K562 (cell line): Measurements from ENCODE around the gene TOX3. TPM values are rescaled to one million over a fixed set of nuclear protein-coding genes. Genes with fewer than 3 reads are reported as not detected.

Experiments used
- BACH1 ChIP-seq: fragments of 200-800 bp; sonication (Bioruptor generic); IDR thresholded peaks from 2 replicates; pipeline ENCODE4 v1.6.1; 2016; ENCODE audit warnings: missing genetic modification characterization, missing compliant biosample characterization
- BHLHE40 ChIP-seq: IDR thresholded peaks from 2 replicates; pipeline ENCODE4 v1.6.1; 2011; ENCODE audit warnings: low read length, improper control_type of control experiment
- BMI1 ChIP-seq: fragments of 150-350 bp; IDR thresholded peaks from 2 replicates; pipeline ENCODE4 v1.6.1; 2014; ENCODE audit warnings: low read length
- CREM ChIP-seq: IDR thresholded peaks from 2 replicates; pipeline ENCODE4 v1.6.1; 2014; ENCODE audit warnings: antibody characterized with exemption, low read depth
- HOXB6 ChIP-seq: fragments of 250-450 bp; sonication (Bioruptor Pico); IDR thresholded peaks from 2 replicates; pipeline ENCODE4 v1.5.1; 2022; ENCODE audit warnings: mild to moderate bottlenecking, borderline replicate concordance
- MAFF ChIP-seq: IDR thresholded peaks from 2 replicates; pipeline ENCODE4 v1.6.1; 2012; ENCODE audit warnings: low read length, improper control_type of control experiment
- NR1H2 ChIP-seq: sonication (generic); formaldehyde crosslinking; IDR thresholded peaks from 2 replicates; pipeline ENCODE4 v1.4.0; 2020; ENCODE audit warnings: mild to moderate bottlenecking, missing genetic modification reagents
- ZNF263 ChIP-seq: sonication (generic); formaldehyde crosslinking; IDR thresholded peaks from 2 replicates; pipeline ENCODE4 v1.8.0; 2022; ENCODE audit warnings: mild to moderate bottlenecking, missing genetic modification reagents, borderline replicate concordance
- ZNF316 ChIP-seq: fragments of 450-650 bp; IDR thresholded peaks from 2 replicates; pipeline ENCODE4 v1.6.1; 2016
- ZNF77 ChIP-seq: fragments of 250-450 bp; sonication (Bioruptor Pico); IDR thresholded peaks from 2 replicates; pipeline ENCODE4 v1.5.0; 2020
- polyA plus RNA-seq, 8 experiments: library from polyadenylated mRNA; depleted of rRNA in 4 of 8; stranded (reverse) in 5 of 8; unstranded in 3 of 8; fragments of >200 nt; fragmentation: Nextera tagmentation in 2 of 8; fragmentation: Illumina TruSeq in 1 of 8; extraction: Ambion mirVana in 2 of 8; extraction: Trizol in 1 of 8; gene quantifications; 2 replicates each; pipeline versions ENCODE4 v1.2.1 to v1.2.3, GENCODE V29; 2011 to 2014; ENCODE audit warnings: inconsistent platforms in 1 of 8, missing spikeins in 1 of 8
- total RNA-seq, 7 experiments: library from RNA; depleted of rRNA in 6 of 7; stranded (reverse); fragments of >200 nt in 6 of 7; fragmentation: Illumina TruSeq in 2 of 7; extraction: Trizol in 2 of 7; gene quantifications; 2 replicates each; pipeline versions ENCODE4 v1.2.1 to v1.2.3, GENCODE V29; 2011 to 2021; ENCODE audit warnings: low replicate concordance in 1 of 7
- TF ChIP-seq, protein P1 (sequence below): fragments of 450-650 bp; formaldehyde crosslinking; IDR thresholded peaks from 2 replicates; pipeline ENCODE4 v1.4.0; 2022; ENCODE audit warnings: missing genetic modification characterization
- TF ChIP-seq, protein P2 (sequence below): IDR thresholded peaks from 2 replicates; pipeline ENCODE4 v1.6.1; 2011; ENCODE audit warnings: borderline replicate concordance, low read depth, mild to moderate bottlenecking, moderate library complexity, low read length; ENCODE audit not compliant: insufficient read depth, poor library complexity, severe bottlenecking
- TF ChIP-seq, protein P3 (sequence below): IDR thresholded peaks from 2 replicates; pipeline ENCODE4 v1.6.1; 2014; ENCODE audit warnings: antibody characterized with exemption
- TF ChIP-seq, protein P4 (sequence below): fragments of 450-650 bp; IDR thresholded peaks from 2 replicates; pipeline ENCODE4 v1.7.0; 2016; ENCODE audit warnings: borderline replicate concordance

TOX3 gene
- total and polyA plus RNA-seq, 9 of the 15 experiments (the other 6 are each of a cell fraction or from before 2014, with no cell fraction given): not detected

DNA sequence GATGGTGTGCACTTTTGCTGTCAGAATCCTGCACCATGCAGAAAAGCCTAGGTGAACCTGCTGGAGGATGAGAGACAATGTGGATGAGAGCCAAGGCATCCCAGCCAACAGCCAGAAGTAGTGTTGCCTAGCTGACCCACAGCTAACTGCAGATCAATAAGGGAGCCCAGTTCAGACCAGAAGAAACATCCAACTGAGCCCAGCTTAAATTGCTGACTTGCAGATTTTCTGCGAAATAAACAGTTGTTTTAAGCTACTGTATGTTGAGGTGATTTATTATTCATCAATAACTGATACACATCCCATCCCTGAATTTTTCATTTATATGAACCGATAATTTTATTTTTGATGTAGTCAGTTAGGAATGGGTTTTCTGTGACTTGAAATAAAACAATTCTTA is 39.2 kb upstream of the TOX3 start (continued):
- TF ChIP-seq, protein P1, sequence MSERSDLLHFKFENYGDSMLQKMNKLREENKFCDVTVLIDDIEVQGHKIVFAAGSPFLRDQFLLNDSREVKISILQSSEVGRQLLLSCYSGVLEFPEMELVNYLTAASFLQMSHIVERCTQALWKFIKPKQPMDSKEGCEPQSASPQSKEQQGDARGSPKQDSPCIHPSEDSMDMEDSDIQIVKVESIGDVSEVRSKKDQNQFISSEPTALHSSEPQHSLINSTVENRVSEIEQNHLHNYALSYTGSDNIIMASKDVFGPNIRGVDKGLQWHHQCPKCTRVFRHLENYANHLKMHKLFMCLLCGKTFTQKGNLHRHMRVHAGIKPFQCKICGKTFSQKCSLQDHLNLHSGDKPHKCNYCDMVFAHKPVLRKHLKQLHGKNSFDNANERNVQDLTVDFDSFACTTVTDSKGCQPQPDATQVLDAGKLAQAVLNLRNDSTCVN: no peak
- TF ChIP-seq, protein P2, sequence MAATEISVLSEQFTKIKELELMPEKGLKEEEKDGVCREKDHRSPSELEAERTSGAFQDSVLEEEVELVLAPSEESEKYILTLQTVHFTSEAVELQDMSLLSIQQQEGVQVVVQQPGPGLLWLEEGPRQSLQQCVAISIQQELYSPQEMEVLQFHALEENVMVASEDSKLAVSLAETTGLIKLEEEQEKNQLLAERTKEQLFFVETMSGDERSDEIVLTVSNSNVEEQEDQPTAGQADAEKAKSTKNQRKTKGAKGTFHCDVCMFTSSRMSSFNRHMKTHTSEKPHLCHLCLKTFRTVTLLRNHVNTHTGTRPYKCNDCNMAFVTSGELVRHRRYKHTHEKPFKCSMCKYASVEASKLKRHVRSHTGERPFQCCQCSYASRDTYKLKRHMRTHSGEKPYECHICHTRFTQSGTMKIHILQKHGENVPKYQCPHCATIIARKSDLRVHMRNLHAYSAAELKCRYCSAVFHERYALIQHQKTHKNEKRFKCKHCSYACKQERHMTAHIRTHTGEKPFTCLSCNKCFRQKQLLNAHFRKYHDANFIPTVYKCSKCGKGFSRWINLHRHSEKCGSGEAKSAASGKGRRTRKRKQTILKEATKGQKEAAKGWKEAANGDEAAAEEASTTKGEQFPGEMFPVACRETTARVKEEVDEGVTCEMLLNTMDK: no peak
- TF ChIP-seq BHLHE40 (no peak), ZNF263 (CRISPR knock-in tag) (no peak), CREM (no peak), ZNF77 (CRISPR knock-in tag) (no peak), ZNF316 (peak; percentile 70), NR1H2 (CRISPR knock-in tag) (no peak), BMI1 (no peak), BACH1 (no peak), MAFF (peak; percentile 84), HOXB6 (no peak)
- TF ChIP-seq, protein P3, sequence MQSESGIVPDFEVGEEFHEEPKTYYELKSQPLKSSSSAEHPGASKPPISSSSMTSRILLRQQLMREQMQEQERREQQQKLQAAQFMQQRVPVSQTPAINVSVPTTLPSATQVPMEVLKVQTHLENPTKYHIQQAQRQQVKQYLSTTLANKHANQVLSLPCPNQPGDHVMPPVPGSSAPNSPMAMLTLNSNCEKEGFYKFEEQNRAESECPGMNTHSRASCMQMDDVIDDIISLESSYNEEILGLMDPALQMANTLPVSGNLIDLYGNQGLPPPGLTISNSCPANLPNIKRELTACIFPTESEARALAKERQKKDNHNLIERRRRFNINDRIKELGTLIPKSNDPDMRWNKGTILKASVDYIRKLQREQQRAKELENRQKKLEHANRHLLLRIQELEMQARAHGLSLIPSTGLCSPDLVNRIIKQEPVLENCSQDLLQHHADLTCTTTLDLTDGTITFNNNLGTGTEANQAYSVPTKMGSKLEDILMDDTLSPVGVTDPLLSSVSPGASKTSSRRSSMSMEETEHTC: no peak
- TF ChIP-seq, protein P4, sequence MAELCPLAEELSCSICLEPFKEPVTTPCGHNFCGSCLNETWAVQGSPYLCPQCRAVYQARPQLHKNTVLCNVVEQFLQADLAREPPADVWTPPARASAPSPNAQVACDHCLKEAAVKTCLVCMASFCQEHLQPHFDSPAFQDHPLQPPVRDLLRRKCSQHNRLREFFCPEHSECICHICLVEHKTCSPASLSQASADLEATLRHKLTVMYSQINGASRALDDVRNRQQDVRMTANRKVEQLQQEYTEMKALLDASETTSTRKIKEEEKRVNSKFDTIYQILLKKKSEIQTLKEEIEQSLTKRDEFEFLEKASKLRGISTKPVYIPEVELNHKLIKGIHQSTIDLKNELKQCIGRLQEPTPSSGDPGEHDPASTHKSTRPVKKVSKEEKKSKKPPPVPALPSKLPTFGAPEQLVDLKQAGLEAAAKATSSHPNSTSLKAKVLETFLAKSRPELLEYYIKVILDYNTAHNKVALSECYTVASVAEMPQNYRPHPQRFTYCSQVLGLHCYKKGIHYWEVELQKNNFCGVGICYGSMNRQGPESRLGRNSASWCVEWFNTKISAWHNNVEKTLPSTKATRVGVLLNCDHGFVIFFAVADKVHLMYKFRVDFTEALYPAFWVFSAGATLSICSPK: no peak
